Activated CD8-positive, alpha-beta memory T cell treated with anti-CD3 and anti-CD28 coated beads, Interleukin-2, amount 50 U/mL, for 24 hours (primary cell): ENCODE results near the gene COL25A1.
"Not testable (repeated sequence)": the region's sequence is repeated elsewhere in the genome, so short reads cannot be mapped to it uniquely, and the experiment has no call there.

ENCODE experiments used
- DNase-seq: peaks from one replicate; pipeline ENCODE4 v3.0.0-alpha.2; 2020; ENCODE audit errors: extremely low read depth

Gene COL25A1

GRCh38 chr4:108950158-108950915 lies 352.1 kb downstream of the COL25A1 start:
- DNase-seq, result no peak

GRCh38 chr4:108947526-108947925 lies 354.9 kb downstream of the COL25A1 start:
- no peak for DNase-seq

GRCh38 chr4:108946237-108946636 lies 356.2 kb downstream of the COL25A1 start:
- DNase-seq, result no peak

- DNase-seq, result no peak
Measured at GRCh38 chr4:108943976-108944591, 358.4 kb downstream of the COL25A1 start.

- DNase-seq, result no peak
Measured at GRCh38 chr4:108943371-108943770, 359.1 kb downstream of the COL25A1 start.

GRCh38 chr4:108941904-108942430 lies 360.5 kb downstream of the COL25A1 start:
- no peak for DNase-seq

- no peak for DNase-seq
Measured at GRCh38 chr4:108940634-108941033, 361.8 kb downstream of the COL25A1 start.

GRCh38 chr4:108940149-108940548 lies 362.3 kb downstream of the COL25A1 start:
- DNase-seq, result no peak

- DNase-seq, result no peak
Measured at GRCh38 chr4:108937066-108937465, 365.4 kb downstream of the COL25A1 start.

GRCh38 chr4:108933925-108934324 lies 368.5 kb downstream of the COL25A1 start:
- DNase-seq, result not testable (repeated sequence)

- no peak for DNase-seq
Measured at GRCh38 chr4:108933046-108933445, 369.4 kb downstream of the COL25A1 start.

- DNase-seq, result no peak
Measured at GRCh38 chr4:108931926-108932325, 370.5 kb downstream of the COL25A1 start.

- DNase-seq, result no peak
Measured at GRCh38 chr4:108930186-108930585, 372.3 kb downstream of the COL25A1 start.

GRCh38 chr4:108926781-108927180 lies 375.7 kb downstream of the COL25A1 start:
- no peak for DNase-seq

- no peak for DNase-seq
Measured at GRCh38 chr4:108926061-108926460, 376.4 kb downstream of the COL25A1 start.

GRCh38 chr4:108922191-108922590 lies 380.3 kb downstream of the COL25A1 start:
- DNase-seq, result no peak

GRCh38 chr4:108920395-108921087 lies 381.9 kb downstream of the COL25A1 start:
- no peak for DNase-seq

GRCh38 chr4:108919226-108919893 lies 383.1 kb downstream of the COL25A1 start:
- DNase-seq, result no peak

GRCh38 chr4:108917255-108917654 lies 385.2 kb downstream of the COL25A1 start:
- no peak for DNase-seq

- no peak for DNase-seq
Measured at GRCh38 chr4:108916638-108917037, 385.8 kb downstream of the COL25A1 start.

GRCh38 chr4:108906866-108907367 lies 395.5 kb downstream of the COL25A1 start:
- DNase-seq, result no peak

- no peak for DNase-seq
Measured at GRCh38 chr4:108906006-108906405, 396.5 kb downstream of the COL25A1 start.
